ENCODE results near the gene GIT2. TPM values are rescaled to one million over a fixed set of nuclear protein-coding genes. Genes with fewer than 3 reads are reported as not detected.

The GIT2 gene
- total RNA-seq, 1 experiment from 2014 or later, result 40.0 TPM

DNA sequence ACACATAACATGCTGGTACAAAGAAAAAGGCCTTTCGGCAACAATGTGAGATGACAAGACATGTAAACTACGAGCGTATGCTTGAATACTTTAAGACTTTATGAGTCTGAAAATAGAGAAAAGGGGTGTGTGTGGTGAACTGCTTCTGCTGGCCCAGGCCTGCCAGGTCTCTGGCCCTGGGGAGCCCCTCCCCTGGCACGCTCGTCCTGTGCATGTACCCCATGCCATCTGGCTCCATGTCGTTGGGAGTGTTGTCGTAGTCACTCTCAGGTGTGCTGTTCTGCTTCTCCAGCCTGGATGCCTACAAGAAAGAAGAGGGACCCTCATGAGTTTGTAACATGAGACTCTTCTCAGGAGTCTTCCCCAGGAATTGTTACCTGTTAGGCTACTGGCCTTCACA lies 57.2 kb downstream of the GIT2 start:
- no peak overlapping the region for H3K27ac ChIP-seq (ENCODE audit: low read length)
- POLR2A ChIA-PET, result no interaction called here
- no TSS peak for BruUV-seq (replicated peaks)
- no peak for ATAC-seq
- TF ChIP-seq SIN3A (IDR thresholded peaks at IDR 0.05; ENCODE audit: borderline replicate concordance, insufficient read depth, low read depth, low read length) (no peak), TCF7L2 (IDR thresholded peaks at IDR 0.05; ENCODE audit: low read depth, low read length) (no peak), REST (IDR thresholded peaks at IDR 0.05; ENCODE audit: insufficient read depth in 1 of 2, low read depth in 2 of 2, low read length in 1 of 2) (no peak), POLR2AphosphoS5 (IDR thresholded peaks at IDR 0.05; ENCODE audit: low read depth, low read length) (no peak)
- TF ChIP-seq, protein P1, sequence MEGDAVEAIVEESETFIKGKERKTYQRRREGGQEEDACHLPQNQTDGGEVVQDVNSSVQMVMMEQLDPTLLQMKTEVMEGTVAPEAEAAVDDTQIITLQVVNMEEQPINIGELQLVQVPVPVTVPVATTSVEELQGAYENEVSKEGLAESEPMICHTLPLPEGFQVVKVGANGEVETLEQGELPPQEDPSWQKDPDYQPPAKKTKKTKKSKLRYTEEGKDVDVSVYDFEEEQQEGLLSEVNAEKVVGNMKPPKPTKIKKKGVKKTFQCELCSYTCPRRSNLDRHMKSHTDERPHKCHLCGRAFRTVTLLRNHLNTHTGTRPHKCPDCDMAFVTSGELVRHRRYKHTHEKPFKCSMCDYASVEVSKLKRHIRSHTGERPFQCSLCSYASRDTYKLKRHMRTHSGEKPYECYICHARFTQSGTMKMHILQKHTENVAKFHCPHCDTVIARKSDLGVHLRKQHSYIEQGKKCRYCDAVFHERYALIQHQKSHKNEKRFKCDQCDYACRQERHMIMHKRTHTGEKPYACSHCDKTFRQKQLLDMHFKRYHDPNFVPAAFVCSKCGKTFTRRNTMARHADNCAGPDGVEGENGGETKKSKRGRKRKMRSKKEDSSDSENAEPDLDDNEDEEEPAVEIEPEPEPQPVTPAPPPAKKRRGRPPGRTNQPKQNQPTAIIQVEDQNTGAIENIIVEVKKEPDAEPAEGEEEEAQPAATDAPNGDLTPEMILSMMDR (IDR thresholded peaks at IDR 0.05), result no peak
- no peaks in the 10 kb centered on the region for H3K4me1 ChIP-seq (ENCODE audit: control insufficient read depth, insufficient read depth, low read length)
- H3K9me3 ChIP-seq (ENCODE audit: control insufficient read depth, insufficient read depth, low read depth, low read length), result no peaks in the 10 kb centered on the region
- H3K4me3 ChIP-seq (ENCODE audit: low read depth in 2 of 2, low read length in 2 of 2), result no peak overlapping the region
- no peaks in the 10 kb centered on the region; the same call in 1 of the 2 replicates for H3K36me3 ChIP-seq (ENCODE audit: control insufficient read depth, insufficient read depth, low read length)
- no peak for DNase-seq (ENCODE audit: low read depth, low spot score)
- CTCF ChIA-PET, result interaction anchor here (0.6 kb wide), 1 partner anchor 104 kb away, joined by 3 read pairs; no protein-coding TSS in a partner anchor
- in situ Hi-C loops (cut with HindIII; ENCODE audit: low pct_unique_long_range_greater_than_20kb, low sequenced_read_pairs), result no loop called here
- intact Hi-C loops (cut with micrococcal nuclease; ENCODE audit: unreplicated experiment), result no loop called here
- H3K27me3 ChIP-seq (ENCODE audit: control insufficient read depth, insufficient read depth, low read length), result no peaks in the 10 kb centered on the region

DNA sequence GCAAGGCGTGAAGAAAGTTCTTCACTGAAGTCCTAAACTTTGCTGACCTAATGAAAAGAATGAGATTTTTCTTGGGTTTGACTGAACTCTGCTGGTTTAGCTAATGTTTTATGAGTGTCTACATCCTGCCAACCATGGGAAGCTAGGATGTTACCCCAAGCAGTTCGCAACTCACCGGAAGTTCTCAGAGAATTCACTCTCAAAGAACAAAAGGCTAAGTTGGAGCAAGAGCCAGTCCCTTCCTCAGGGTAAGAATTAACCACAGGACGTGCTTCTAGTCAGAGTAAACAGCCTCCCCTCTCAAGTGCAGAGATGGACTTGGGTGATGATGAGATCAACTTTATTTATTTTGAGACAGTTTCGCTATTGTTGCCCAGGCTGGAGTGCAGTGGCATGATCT lies 58.8 kb downstream of the GIT2 start:
- no TSS peak for BruUV-seq (replicated peaks)
- Histone ChIP-seq H3K27me3 (ENCODE audit: control insufficient read depth, insufficient read depth, low read length) (no peaks in the 10 kb centered on the region), H3K4me1 (ENCODE audit: control insufficient read depth, insufficient read depth, low read length) (no peaks in the 10 kb centered on the region), H3K9me3 (ENCODE audit: control insufficient read depth, insufficient read depth, low read depth, low read length) (no peaks in the 10 kb centered on the region), H3K4me3 (ENCODE audit: low read depth in 2 of 2, low read length in 2 of 2) (no peak overlapping the region), H3K27ac (ENCODE audit: low read length) (no peak overlapping the region), H3K36me3 (ENCODE audit: control insufficient read depth, insufficient read depth, low read length) (peaks cover 6% of the 10 kb centered on the region)
- TF ChIP-seq SIN3A (IDR thresholded peaks at IDR 0.05; ENCODE audit: borderline replicate concordance, insufficient read depth, low read depth, low read length), result no peak
- no peak for TF ChIP-seq REST (IDR thresholded peaks at IDR 0.05; ENCODE audit: insufficient read depth in 1 of 2, low read depth in 2 of 2, low read length in 1 of 2)
- TF ChIP-seq, protein P1 (IDR thresholded peaks at IDR 0.05), result no peak
- TF ChIP-seq TCF7L2 (IDR thresholded peaks at IDR 0.05; ENCODE audit: low read depth, low read length), result no peak
- no peak for TF ChIP-seq POLR2AphosphoS5 (IDR thresholded peaks at IDR 0.05; ENCODE audit: low read depth, low read length)
- CTCF ChIA-PET, result no interaction called here
- in situ Hi-C loops (cut with HindIII; ENCODE audit: low pct_unique_long_range_greater_than_20kb, low sequenced_read_pairs), result no loop called here
- DNase-seq (ENCODE audit: low read depth, low spot score) (no peak), ATAC-seq (no peak)
- intact Hi-C loops (cut with micrococcal nuclease; ENCODE audit: unreplicated experiment), result no loop called here
- POLR2A ChIA-PET, result no interaction called here

Data from Panc1 (cell line).